H9 (cell line): Measurements from ENCODE around the gene COG2. TPM values are rescaled to one million over a fixed set of nuclear protein-coding genes. Genes with fewer than 3 reads are reported as not detected.

Experiments
- DNase-seq: peaks from one replicate; pipeline ENCODE4 v3.0.0-alpha.2; 2017
- H2AFZ ChIP-seq: one replicate; pipeline ENCODE4 v1.6.1; 2013; ENCODE audit warnings: mild to moderate bottlenecking, low read length, control low read depth, moderate library complexity
- H2AK5ac ChIP-seq: 2 replicates; pipeline ENCODE4 v1.6.1; 2013; ENCODE audit warnings: low read length, control low read depth, mixed read lengths; ENCODE audit not compliant: insufficient read length
- H2BK120ac ChIP-seq: one replicate; pipeline ENCODE4 v1.6.1; 2013; ENCODE audit warnings: low read depth, mild to moderate bottlenecking, low read length, control low read depth, inconsistent platforms; ENCODE audit not compliant: poor library complexity, severe bottlenecking
- H2BK12ac ChIP-seq: 2 replicates; pipeline ENCODE4 v1.6.1; 2013; ENCODE audit warnings: low read length, control low read depth, mixed read lengths, low read depth; ENCODE audit not compliant: insufficient read length
- H2BK15ac ChIP-seq: 2 replicates; pipeline ENCODE4 v1.6.1; 2013; ENCODE audit warnings: low read depth, low read length, control low read depth
- H2BK20ac ChIP-seq: one replicate; pipeline ENCODE4 v1.6.1; 2013; ENCODE audit warnings: low read depth, mild to moderate bottlenecking, low read length, control low read depth, inconsistent platforms; ENCODE audit not compliant: poor library complexity, severe bottlenecking
- H2BK5ac ChIP-seq: 2 replicates; pipeline ENCODE4 v1.6.1; 2013; ENCODE audit warnings: low read length, control low read depth, mixed read lengths; ENCODE audit not compliant: insufficient read length
- H3K14ac ChIP-seq: 2 replicates; pipeline ENCODE4 v1.6.1; 2013; ENCODE audit warnings: low read length, control low read depth; ENCODE audit not compliant: insufficient read depth
- H3K18ac ChIP-seq: 2 replicates; pipeline ENCODE4 v1.6.1; 2013; ENCODE audit warnings: low read depth, mild to moderate bottlenecking, mixed read lengths, low read length, control low read depth; ENCODE audit not compliant: insufficient read length
- H3K23ac ChIP-seq: 2 replicates; pipeline ENCODE4 v1.6.1; 2013; ENCODE audit warnings: low read length, control low read depth, mixed read lengths, low read depth; ENCODE audit not compliant: insufficient read length
- H3K23me2 ChIP-seq: 2 replicates; pipeline ENCODE4 v1.6.1; 2013; ENCODE audit warnings: low read depth, mild to moderate bottlenecking, mixed read lengths, low read length, control low read depth; ENCODE audit not compliant: insufficient read length, poor library complexity, severe bottlenecking
- H3K27ac ChIP-seq: 2 replicates; pipeline ENCODE4 v1.5.1; 2013; ENCODE audit warnings: low read length, control low read depth, mixed read lengths, low read depth; ENCODE audit not compliant: insufficient read length
- H3K27me3 ChIP-seq: 2 replicates; pipeline ENCODE4 v1.6.1; 2013; ENCODE audit warnings: low read length, control low read depth, inconsistent platforms; ENCODE audit not compliant: insufficient read depth
- H3K4ac ChIP-seq: 2 replicates; pipeline ENCODE4 v1.6.1; 2013; ENCODE audit warnings: low read depth, mild to moderate bottlenecking, control low read depth, inconsistent platforms, low read length, moderate library complexity
- H3K4me1 ChIP-seq: 2 replicates; pipeline ENCODE4 v1.6.1; 2013; ENCODE audit warnings: low read length, control low read depth, inconsistent platforms; ENCODE audit not compliant: insufficient read depth
- H3K4me2 ChIP-seq: 2 replicates; pipeline ENCODE4 v1.6.1; 2013; ENCODE audit warnings: low read length, control low read depth, mixed read lengths; ENCODE audit not compliant: insufficient read length, insufficient read depth
- H3K56ac ChIP-seq: 2 replicates; pipeline ENCODE4 v1.6.1; 2013; ENCODE audit warnings: low read depth, mild to moderate bottlenecking, mixed read lengths, low read length, control low read depth; ENCODE audit not compliant: insufficient read length
- H3K79me1 ChIP-seq: 2 replicates; pipeline ENCODE4 v1.6.1; 2013; ENCODE audit warnings: low read depth, mild to moderate bottlenecking, moderate library complexity, low read length, control low read depth, inconsistent platforms; ENCODE audit not compliant: insufficient read depth, poor library complexity, severe bottlenecking
- H3K79me2 ChIP-seq: 2 replicates; pipeline ENCODE4 v1.6.1; 2013; ENCODE audit warnings: low read length, control low read depth, inconsistent platforms; ENCODE audit not compliant: insufficient read depth
- H3K9ac ChIP-seq: 2 replicates; pipeline ENCODE4 v1.6.1; 2013; ENCODE audit warnings: low read length, control low read depth, mixed read lengths; ENCODE audit not compliant: insufficient read length; ENCODE audit errors: extremely low read depth
- H3K9me3 ChIP-seq: one replicate; pipeline ENCODE4 v1.6.1; 2013; ENCODE audit warnings: low read depth, low read length, inconsistent platforms; ENCODE audit not compliant: control insufficient read depth
- H3T11ph ChIP-seq: one replicate; pipeline ENCODE4 v1.6.1; 2013; ENCODE audit warnings: mild to moderate bottlenecking, low read length, control low read depth, inconsistent platforms
- H4K20me1 ChIP-seq: one replicate; pipeline ENCODE4 v1.6.1; 2013; ENCODE audit not compliant: control insufficient read depth, insufficient read length, insufficient read depth
- H4K5ac ChIP-seq: 2 replicates; pipeline ENCODE4 v1.6.1; 2013; ENCODE audit warnings: low read depth, mild to moderate bottlenecking, mixed read lengths, low read length, control low read depth; ENCODE audit not compliant: insufficient read length
- H4K8ac ChIP-seq: replicated peaks from 2 replicates; pipeline ENCODE4 v1.6.1; 2013; ENCODE audit warnings: low read length, control low read depth, mixed read lengths, low read depth; ENCODE audit not compliant: insufficient read length
- H4K91ac ChIP-seq: 2 replicates; pipeline ENCODE4 v1.6.1; 2013; ENCODE audit warnings: low read depth, mild to moderate bottlenecking, moderate library complexity, mixed read lengths, low read length, control low read depth; ENCODE audit not compliant: insufficient read length
- H3K27ac Mint-ChIP-seq, 3 experiments: 2 replicates in 2 of 3; 3 replicates in 1 of 3; pipeline ENCODE4 v1.8.0; 2020 to 2021; ENCODE audit warnings: mixed read lengths in 3 of 3, mild to moderate bottlenecking in 1 of 3, moderate library complexity in 1 of 3
- H3K27me3 Mint-ChIP-seq: 2 replicates; pipeline ENCODE4 v1.8.0; 2021; ENCODE audit warnings: low read depth, mild to moderate bottlenecking, moderate library complexity, mixed read lengths
- H3K36me3 Mint-ChIP-seq, 3 experiments: 2 replicates in 2 of 3; 3 replicates in 1 of 3; pipeline ENCODE4 v1.8.0; 2020 to 2021; ENCODE audit warnings: low read depth in 3 of 3, mixed read lengths in 3 of 3; ENCODE audit not compliant: insufficient read depth in 1 of 3
- H3K4me1 Mint-ChIP-seq, 2 experiments: 2 replicates each; pipeline ENCODE4 v1.8.0; 2020; ENCODE audit warnings: mixed read lengths in 2 of 2
- H3K4me3 Mint-ChIP-seq, 2 experiments: 2 replicates in 1 of 2; 3 replicates in 1 of 2; pipeline ENCODE4 v1.8.0; 2020 to 2021; ENCODE audit warnings: mild to moderate bottlenecking in 2 of 2, mixed read lengths in 2 of 2, moderate library complexity in 1 of 2
- H3K9me3 Mint-ChIP-seq, 2 experiments: 2 replicates in 1 of 2; 3 replicates in 1 of 2; pipeline ENCODE4 v1.8.0; 2020; ENCODE audit warnings: mild to moderate bottlenecking in 2 of 2, mixed read lengths in 2 of 2, moderate library complexity in 1 of 2
- WGBS: extraction: QIAGEN DNeasy Blood & Tissue Kit; methylation state at CpG from one replicate; pipeline ENCODE4 v1.1.7; 2013; ENCODE audit warnings: missing lambda C conversion rate, low lambda C conversion rate, mixed read lengths; ENCODE audit not compliant: insufficient read length; ENCODE audit errors: extremely low coverage; 5-methylcytosine and 5-hydroxymethylcytosine counted together
- total RNA-seq: library from RNA; stranded (reverse); gene quantifications from 2 replicates; pipeline ENCODE4 v1.2.1, GENCODE V29; 2021
- TF ChIP-seq, protein P1 (sequence below): fragments of 200-600 bp; sonication (generic); conservative IDR thresholded peaks from 3 replicates; pipeline ENCODE4 v1.8.0; 2021; ENCODE audit warnings: antibody characterized with exemption, mild to moderate bottlenecking

The COG2 gene
- total RNA-seq, 1 experiment from 2014 or later = 42.2 TPM

DNA sequence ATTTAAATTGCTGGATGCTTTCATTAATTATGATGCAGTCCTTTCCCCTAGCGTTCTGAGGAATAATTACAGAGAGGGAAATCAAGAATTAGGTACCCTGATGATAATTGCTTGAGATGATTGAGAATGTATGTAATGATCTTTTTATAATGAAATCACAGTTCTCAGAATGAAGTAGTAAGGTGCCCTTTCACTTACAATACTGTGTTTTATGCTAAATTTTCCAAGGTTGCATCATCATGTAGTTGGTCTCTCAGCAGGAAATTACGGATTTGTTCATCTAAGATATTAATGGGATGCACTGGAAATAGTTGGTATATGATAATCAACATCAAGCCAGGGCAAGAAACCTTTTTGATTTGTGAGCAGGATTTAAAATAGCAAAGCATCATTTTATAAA lies 37.5 kb downstream of the COG2 start:
- Mint-ChIP-seq H3K36me3 (peaks cover 24 to 73% (median 69%) of the 10 kb centered on the region in 3 experiments; a peak in 6 of 7 replicates), H3K9me3 (no peaks in the 10 kb centered on the region), H3K4me3 (no peak overlapping the region), H3K4me1 (no peaks in the 10 kb centered on the region), H3K27ac (no peak overlapping the region), H3K27me3 (no peaks in the 10 kb centered on the region)
- H3T11ph ChIP-seq = no peak overlapping the region
- H2AK5ac ChIP-seq = no peak overlapping the region
- WGBS = no CpG with 5 or more reads among the region's 2 CpGs
- no peak overlapping the region for H3K27ac ChIP-seq
- no peak overlapping the region for H3K18ac ChIP-seq
- H3K4ac ChIP-seq = no peak overlapping the region
- no peaks in the 10 kb centered on the region for H3K79me2 ChIP-seq
- no peak overlapping the region for H2BK12ac ChIP-seq
- no peak overlapping the region for H3K56ac ChIP-seq
- no peak overlapping the region for H3K23ac ChIP-seq
- H2AFZ ChIP-seq = no peak overlapping the region
- H3K23me2 ChIP-seq = no peaks in the 10 kb centered on the region
- TF ChIP-seq, protein P1, sequence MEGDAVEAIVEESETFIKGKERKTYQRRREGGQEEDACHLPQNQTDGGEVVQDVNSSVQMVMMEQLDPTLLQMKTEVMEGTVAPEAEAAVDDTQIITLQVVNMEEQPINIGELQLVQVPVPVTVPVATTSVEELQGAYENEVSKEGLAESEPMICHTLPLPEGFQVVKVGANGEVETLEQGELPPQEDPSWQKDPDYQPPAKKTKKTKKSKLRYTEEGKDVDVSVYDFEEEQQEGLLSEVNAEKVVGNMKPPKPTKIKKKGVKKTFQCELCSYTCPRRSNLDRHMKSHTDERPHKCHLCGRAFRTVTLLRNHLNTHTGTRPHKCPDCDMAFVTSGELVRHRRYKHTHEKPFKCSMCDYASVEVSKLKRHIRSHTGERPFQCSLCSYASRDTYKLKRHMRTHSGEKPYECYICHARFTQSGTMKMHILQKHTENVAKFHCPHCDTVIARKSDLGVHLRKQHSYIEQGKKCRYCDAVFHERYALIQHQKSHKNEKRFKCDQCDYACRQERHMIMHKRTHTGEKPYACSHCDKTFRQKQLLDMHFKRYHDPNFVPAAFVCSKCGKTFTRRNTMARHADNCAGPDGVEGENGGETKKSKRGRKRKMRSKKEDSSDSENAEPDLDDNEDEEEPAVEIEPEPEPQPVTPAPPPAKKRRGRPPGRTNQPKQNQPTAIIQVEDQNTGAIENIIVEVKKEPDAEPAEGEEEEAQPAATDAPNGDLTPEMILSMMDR = no peak
- no peaks in the 10 kb centered on the region for H3K79me1 ChIP-seq
- H3K27me3 ChIP-seq = no peaks in the 10 kb centered on the region
- no peak overlapping the region for H2BK20ac ChIP-seq
- H4K8ac ChIP-seq = no peak overlapping the region
- no peak overlapping the region for H2BK5ac ChIP-seq
- H3K4me1 ChIP-seq = no peaks in the 10 kb centered on the region
- H4K5ac ChIP-seq = no peak overlapping the region
- no peak overlapping the region for H4K91ac ChIP-seq
- no peak overlapping the region for H3K9ac ChIP-seq
- H3K4me2 ChIP-seq = no peak overlapping the region
- no peaks in the 10 kb centered on the region for H4K20me1 ChIP-seq
- H2BK120ac ChIP-seq = no peak overlapping the region
- H3K9me3 ChIP-seq = no peaks in the 10 kb centered on the region
- no peak for DNase-seq
- no peak overlapping the region for H2BK15ac ChIP-seq
- H3K14ac ChIP-seq = no peak overlapping the region
